ENCODE measurements around the gene CCDC30.

GRCh38 chr1:42541104-42541503 is 78.0 kb downstream of the CCDC30 start:
- TF ChIP-seq CTCF (IDR thresholded peaks at IDR 0.05) (no peak), POLR2A (IDR thresholded peaks at IDR 0.05) (no peak), EP300 (IDR thresholded peaks at IDR 0.05) (no peak)
